ENCODE data around the gene IKZF4.
"Not testable (repeated sequence)": the region's sequence is repeated elsewhere in the genome, so short reads cannot be mapped to it uniquely, and the experiment has no call there.

The IKZF4 gene

GRCh38 chr12:55996715-55997534, 23.9 kb upstream of the IKZF4 start, which contains the start of gene SUOX:
TSS of gene SUOX (plus strand) at chr12:55997276. CDS start at chr12:56002222, 4,946 bp downstream.
- ATAC-seq: peak; percentile 100
- peak; percentile 85; the same call in 1 of the 2 replicates for TF ChIP-seq GLIS3 (CRISPR knock-in tag; IDR thresholded peaks at IDR 0.05)
- no peak for TF ChIP-seq BACH2 (CRISPR knock-in tag; IDR thresholded peaks at IDR 0.05; ENCODE audit: borderline replicate concordance)

- TF ChIP-seq ZNF8 (CRISPR knock-in tag; IDR thresholded peaks at IDR 0.05) (no peak), ARNTL (CRISPR knock-in tag; IDR thresholded peaks at IDR 0.05; ENCODE audit: borderline replicate concordance, low read depth) (no peak), TOX (CRISPR knock-in tag; IDR thresholded peaks at IDR 0.05; ENCODE audit: borderline replicate concordance) (no peak), TCF4 (CRISPR knock-in tag; IDR thresholded peaks at IDR 0.05; ENCODE audit: borderline replicate concordance) (no peak), SNAI2 (CRISPR knock-in tag; IDR thresholded peaks at IDR 0.05) (no peak), ZC3H10 (CRISPR knock-in tag; IDR thresholded peaks at IDR 0.05) (no peak), POU6F1 (CRISPR knock-in tag; IDR thresholded peaks at IDR 0.05; ENCODE audit: borderline replicate concordance, low read depth) (no peak), BACH2 (CRISPR knock-in tag; IDR thresholded peaks at IDR 0.05; ENCODE audit: borderline replicate concordance) (no peak), RARB (CRISPR knock-in tag; IDR thresholded peaks at IDR 0.05) (no peak), ISL1 (CRISPR knock-in tag; IDR thresholded peaks at IDR 0.05) (no peak), TSHZ2 (CRISPR knock-in tag; IDR thresholded peaks at IDR 0.05) (no peak), CREB5 (CRISPR knock-in tag; IDR thresholded peaks at IDR 0.05; ENCODE audit: low read depth) (no peak), GLIS3 (CRISPR knock-in tag; IDR thresholded peaks at IDR 0.05) (no peak), CSRNP3 (CRISPR knock-in tag; IDR thresholded peaks at IDR 0.05) (no peak), ZNF565 (CRISPR knock-in tag; conservative IDR thresholded peaks at IDR 0.05; ENCODE audit: low read depth) (no peak), ZFP3 (CRISPR knock-in tag; IDR thresholded peaks at IDR 0.05) (no peak), PATZ1 (CRISPR knock-in tag; IDR thresholded peaks at IDR 0.05; ENCODE audit: borderline replicate concordance) (no peak), OSR1 (CRISPR knock-in tag; IDR thresholded peaks at IDR 0.05) (no peak), ESRRG (CRISPR knock-in tag; IDR thresholded peaks at IDR 0.05) (no peak), ZFP30 (CRISPR knock-in tag; IDR thresholded peaks at IDR 0.05) (no peak)
- peak; percentile 16 for ATAC-seq
Measured at GRCh38 chr12:55997535-55997859, 23.3 kb upstream of the IKZF4 start.

- ATAC-seq: not testable (repeated sequence)
Measured at GRCh38 chr12:55999522-55999921, 21.3 kb upstream of the IKZF4 start.

- ATAC-seq: not testable (repeated sequence)
Measured at GRCh38 chr12:55999999-56000540, 20.8 kb upstream of the IKZF4 start.

Data from SK-N-SH treated with all-trans-retinoic acid at 6 μM for 48 hours (cell line).